ENCODE data around the gene RPGRIP1L. TPM values are rescaled to one million over a fixed set of nuclear protein-coding genes. Genes with fewer than 3 reads are reported as not detected.

The RPGRIP1L gene
- total RNA-seq, 1 experiment from 2014 or later, result 16.1 TPM

DNA sequence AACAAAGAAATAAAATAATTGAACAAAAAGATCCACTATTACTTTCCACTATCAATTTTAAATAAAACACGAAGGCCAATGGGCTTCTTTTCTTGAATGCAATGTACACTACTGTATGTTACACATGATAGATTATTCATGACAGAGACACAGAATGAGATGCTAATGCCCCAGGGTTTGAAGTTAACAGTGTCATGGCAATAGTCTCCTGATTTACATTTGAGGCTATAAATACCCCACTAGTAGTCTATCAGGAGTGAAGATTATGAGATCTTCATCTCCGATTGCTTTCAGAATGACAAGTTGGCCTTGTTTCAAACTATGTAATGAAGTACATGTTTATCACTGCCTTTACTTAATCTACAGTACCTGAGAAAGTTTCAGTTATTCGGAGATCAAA, 84.4 kb downstream of the RPGRIP1L start:
- ChIA-PET POLR2A (no interaction called here), CTCF (no interaction called here)
- no peak overlapping the region for H3K27ac Mint-ChIP-seq (ENCODE audit: unreplicated experiment)
- H3K27me3 Mint-ChIP-seq (ENCODE audit: insufficient read depth, unreplicated experiment), result no peaks in the 10 kb centered on the region
- Histone ChIP-seq H3K4me3 (ENCODE audit: low read depth, low read length) (no peak overlapping the region), H3K27me3 (replicated peaks; ENCODE audit: control insufficient read depth, insufficient read depth, low read length) (no peaks in the 10 kb centered on the region), H3K36me3 (ENCODE audit: control insufficient read depth, insufficient read depth, low read length) (no peaks in the 10 kb centered on the region), H3K9me3 (no peaks in the 10 kb centered on the region), H3K4me1 (peaks cover 7% of the 10 kb centered on the region)
- H3K4me1 Mint-ChIP-seq (ENCODE audit: low read depth, unreplicated experiment), result peaks cover 16% of the 10 kb centered on the region
- intact Hi-C loops (cut with micrococcal nuclease; ENCODE audit: unreplicated experiment), result no loop called here
- H3K9me3 Mint-ChIP-seq (ENCODE audit: unreplicated experiment), result no peaks in the 10 kb centered on the region
- no peak for DNase-seq
- no TSS peak for BruUV-seq (replicated peaks)
- TF ChIP-seq, protein P1, sequence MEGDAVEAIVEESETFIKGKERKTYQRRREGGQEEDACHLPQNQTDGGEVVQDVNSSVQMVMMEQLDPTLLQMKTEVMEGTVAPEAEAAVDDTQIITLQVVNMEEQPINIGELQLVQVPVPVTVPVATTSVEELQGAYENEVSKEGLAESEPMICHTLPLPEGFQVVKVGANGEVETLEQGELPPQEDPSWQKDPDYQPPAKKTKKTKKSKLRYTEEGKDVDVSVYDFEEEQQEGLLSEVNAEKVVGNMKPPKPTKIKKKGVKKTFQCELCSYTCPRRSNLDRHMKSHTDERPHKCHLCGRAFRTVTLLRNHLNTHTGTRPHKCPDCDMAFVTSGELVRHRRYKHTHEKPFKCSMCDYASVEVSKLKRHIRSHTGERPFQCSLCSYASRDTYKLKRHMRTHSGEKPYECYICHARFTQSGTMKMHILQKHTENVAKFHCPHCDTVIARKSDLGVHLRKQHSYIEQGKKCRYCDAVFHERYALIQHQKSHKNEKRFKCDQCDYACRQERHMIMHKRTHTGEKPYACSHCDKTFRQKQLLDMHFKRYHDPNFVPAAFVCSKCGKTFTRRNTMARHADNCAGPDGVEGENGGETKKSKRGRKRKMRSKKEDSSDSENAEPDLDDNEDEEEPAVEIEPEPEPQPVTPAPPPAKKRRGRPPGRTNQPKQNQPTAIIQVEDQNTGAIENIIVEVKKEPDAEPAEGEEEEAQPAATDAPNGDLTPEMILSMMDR (IDR thresholded peaks at IDR 0.05; ENCODE audit: insufficient read depth in 1 of 2, low read depth in 1 of 2, low read length in 1 of 2, severe bottlenecking in 1 of 2, unreplicated experiment in 1 of 2), result no peak
- H3K36me3 Mint-ChIP-seq (ENCODE audit: insufficient read depth, unreplicated experiment), result no peaks in the 10 kb centered on the region
- H3K4me3 Mint-ChIP-seq (ENCODE audit: unreplicated experiment), result no peak overlapping the region

DNA sequence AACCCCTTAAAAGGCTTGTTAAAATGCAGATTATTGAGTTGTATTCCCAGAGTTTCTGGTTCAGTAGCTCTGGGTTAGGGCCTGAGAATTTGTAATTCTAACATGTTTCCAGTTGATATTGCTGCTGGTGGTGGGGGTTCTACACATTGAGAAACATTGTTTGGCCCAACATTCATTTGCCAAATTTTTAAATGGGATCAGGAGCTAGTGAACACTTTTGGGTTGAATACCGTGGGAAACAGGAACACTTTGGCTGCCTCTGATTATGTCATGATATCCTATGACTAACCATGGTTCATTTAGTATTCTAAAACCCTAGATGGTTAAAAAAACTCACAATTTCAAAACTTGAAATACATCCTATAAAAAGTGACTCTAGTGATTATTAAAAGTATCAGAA, 89.3 kb downstream of the RPGRIP1L start:
- Mint-ChIP-seq H3K36me3 (ENCODE audit: insufficient read depth, unreplicated experiment) (no peaks in the 10 kb centered on the region), H3K4me1 (ENCODE audit: low read depth, unreplicated experiment) (peaks cover 28% of the 10 kb centered on the region), H3K27me3 (ENCODE audit: insufficient read depth, unreplicated experiment) (no peaks in the 10 kb centered on the region), H3K9me3 (ENCODE audit: unreplicated experiment) (no peaks in the 10 kb centered on the region), H3K4me3 (ENCODE audit: unreplicated experiment) (no peak overlapping the region), H3K27ac (ENCODE audit: unreplicated experiment) (no peak overlapping the region)
- intact Hi-C loops (cut with micrococcal nuclease; ENCODE audit: unreplicated experiment), result no loop called here
- H3K36me3 ChIP-seq (ENCODE audit: control insufficient read depth, insufficient read depth, low read length), result no peaks in the 10 kb centered on the region
- ChIA-PET CTCF (no interaction called here), POLR2A (no interaction called here)
- no peaks in the 10 kb centered on the region for H3K9me3 ChIP-seq
- no peaks in the 10 kb centered on the region for H3K27me3 ChIP-seq (replicated peaks; ENCODE audit: control insufficient read depth, insufficient read depth, low read length)
- no TSS peak for BruUV-seq (replicated peaks)
- peaks cover 43% of the 10 kb centered on the region for H3K4me1 ChIP-seq
- DNase-seq, result no peak
- TF ChIP-seq, protein P1 (IDR thresholded peaks at IDR 0.05; ENCODE audit: insufficient read depth in 1 of 2, low read depth in 1 of 2, low read length in 1 of 2, severe bottlenecking in 1 of 2, unreplicated experiment in 1 of 2), result no peak
- H3K4me3 ChIP-seq (ENCODE audit: low read depth, low read length), result no peak overlapping the region

DNA sequence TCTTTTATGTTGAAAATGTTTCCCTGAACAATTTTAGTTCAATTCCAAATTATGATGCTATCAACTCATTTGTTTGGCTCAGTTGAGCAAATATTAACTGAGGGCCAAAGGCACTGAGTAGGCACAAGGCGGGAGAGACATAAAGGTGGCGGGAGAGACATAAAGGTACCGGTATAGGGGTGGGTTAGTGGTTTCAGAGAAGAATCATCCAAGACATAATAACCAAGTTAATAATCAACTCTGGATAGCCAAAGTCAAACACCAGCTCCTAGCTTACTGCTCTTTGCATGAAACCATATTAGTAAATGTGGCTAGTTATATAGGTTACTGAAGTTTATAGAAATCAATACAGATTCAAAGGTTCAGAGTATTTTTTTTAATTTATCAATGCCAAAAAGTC, 91.7 kb downstream of the RPGRIP1L start:
- ChIA-PET POLR2A (interaction anchor here (0.5 to 0.7 kb wide), 2 partner anchors 11 to 48 kb away, joined by 3 to 7 read pairs; no protein-coding TSS in a partner anchor), CTCF (interaction anchor here (0.5 to 0.9 kb wide), 2 partner anchors 35 to 92 kb away, joined by 3 read pairs; partner anchors contain the start of genes FTO and RPGRIP1L)
- no peaks in the 10 kb centered on the region for H3K36me3 ChIP-seq (ENCODE audit: control insufficient read depth, insufficient read depth, low read length)
- H3K27me3 ChIP-seq (replicated peaks; ENCODE audit: control insufficient read depth, insufficient read depth, low read length), result no peaks in the 10 kb centered on the region
- no peaks in the 10 kb centered on the region for H3K9me3 ChIP-seq
- TF ChIP-seq, protein P1 (IDR thresholded peaks at IDR 0.05; ENCODE audit: insufficient read depth in 1 of 2, low read depth in 1 of 2, low read length in 1 of 2, severe bottlenecking in 1 of 2, unreplicated experiment in 1 of 2), result no peak
- Mint-ChIP-seq H3K4me3 (ENCODE audit: unreplicated experiment) (peak overlapping the region; percentile 54), H3K4me1 (ENCODE audit: low read depth, unreplicated experiment) (peaks cover 51% of the 10 kb centered on the region), H3K27me3 (ENCODE audit: insufficient read depth, unreplicated experiment) (no peaks in the 10 kb centered on the region), H3K27ac (ENCODE audit: unreplicated experiment) (peak overlapping the region; percentile 59), H3K36me3 (ENCODE audit: insufficient read depth, unreplicated experiment) (no peaks in the 10 kb centered on the region), H3K9me3 (ENCODE audit: unreplicated experiment) (no peaks in the 10 kb centered on the region)
- no peak overlapping the region for H3K4me3 ChIP-seq (ENCODE audit: low read depth, low read length)
- intact Hi-C loops (cut with micrococcal nuclease; ENCODE audit: unreplicated experiment), result no loop called here
- H3K4me1 ChIP-seq, result peaks cover 67% of the 10 kb centered on the region
- no TSS peak for BruUV-seq (replicated peaks)
- DNase-seq, result peak; percentile 56 to 60
